Fibroblast of skin of left biceps (primary cell): Measurements from ENCODE around the gene MCIDAS.

Experiments used
- DNase-seq, 2 experiments: peaks; one replicate each; pipeline ENCODE4 v3.0.0-alpha.2; 2013; ENCODE audit warnings: low read depth in 2 of 2

MCIDAS gene

DNA sequence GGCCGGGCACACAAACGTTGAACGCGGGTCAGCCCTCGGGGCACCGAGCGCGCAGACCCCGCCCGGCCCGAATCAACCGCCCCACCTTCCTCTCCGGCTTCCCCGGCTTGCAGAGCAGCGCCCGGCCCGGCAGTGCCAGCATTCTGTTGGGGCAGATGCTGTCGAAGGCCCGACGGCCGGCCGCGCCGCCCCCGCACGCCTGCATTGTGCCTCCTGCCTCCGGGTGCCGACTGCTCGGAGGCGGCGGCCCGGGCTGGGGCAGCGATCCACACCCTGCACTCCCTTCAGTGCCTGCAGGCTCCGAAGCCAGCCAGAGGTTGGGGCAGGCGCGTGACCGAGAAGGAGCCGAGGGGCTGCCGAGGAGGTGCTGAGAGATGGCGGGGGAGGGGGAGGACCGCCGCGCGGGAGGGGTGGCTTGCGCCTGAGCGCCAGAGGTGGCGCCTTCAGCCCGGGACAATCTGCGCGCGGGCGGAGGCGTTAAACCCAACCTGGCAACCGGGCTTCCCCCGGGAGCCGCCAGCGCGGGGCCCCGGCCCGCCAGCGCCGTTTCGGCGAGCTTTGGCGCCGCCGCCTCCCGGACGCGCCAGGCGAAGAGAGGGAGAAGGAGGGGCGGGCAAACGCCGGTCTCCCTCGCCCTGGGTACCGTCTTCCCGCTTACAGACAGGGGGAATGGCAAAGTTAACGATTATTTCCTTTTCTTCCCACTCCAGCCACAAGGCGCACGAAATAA, at the start of gene MCIDAS:
Gene MCIDAS, minus strand, starts transcription at position 382 of the 730 bp plus-strand sequence. Its CDS starts 177 bp downstream, at position 205.
- DNase-seq = no peak

DNA sequence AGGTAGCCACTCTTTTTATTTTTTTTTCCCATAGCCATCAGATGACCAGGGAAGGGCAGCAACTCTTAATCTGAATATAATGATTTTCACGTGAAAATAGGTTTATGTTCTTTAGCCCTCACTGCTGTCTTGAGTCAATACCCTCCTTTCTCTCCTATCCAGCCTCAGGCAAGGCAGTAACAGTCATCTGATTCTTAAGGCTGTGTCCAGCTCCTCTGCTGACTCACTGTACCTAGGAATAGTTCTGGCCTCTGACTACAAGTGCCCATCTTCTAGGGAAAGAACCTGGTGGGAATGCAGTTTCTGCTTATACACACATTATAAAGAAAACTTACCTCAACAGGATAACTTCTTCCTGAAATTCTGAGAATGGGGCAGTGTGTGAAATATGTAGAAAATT, 49.7 kb upstream of the MCIDAS start:
- no peak for DNase-seq

- DNase-seq = no peak
These were observed 31.2 kb upstream of the MCIDAS start for GRCh38 chr5:55258339-55258738.

DNA sequence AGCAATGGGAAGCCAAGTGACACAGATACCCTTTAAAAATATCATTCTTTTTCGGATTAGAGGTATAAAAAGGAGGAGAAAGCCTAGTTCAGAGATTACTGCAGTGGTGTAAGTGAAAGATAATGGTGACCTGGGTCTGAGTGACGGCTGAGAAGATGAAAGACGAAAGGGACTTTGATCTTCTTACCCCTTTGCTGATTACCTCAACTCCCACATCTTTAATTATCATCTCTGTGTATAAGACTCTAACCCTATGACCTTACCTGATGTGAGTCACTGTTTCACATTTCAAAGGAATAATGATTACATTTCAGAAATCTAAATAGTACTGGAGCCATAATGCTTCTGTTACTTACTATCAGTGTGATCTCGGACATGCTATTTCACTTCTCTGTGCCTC, 27.7 kb upstream of the MCIDAS start:
- no peak for DNase-seq

GRCh38 chr5:55250064-55250463, 22.9 kb upstream of the MCIDAS start:
- DNase-seq = no peak

GRCh38 chr5:55241746-55242145, 14.6 kb upstream of the MCIDAS start:
- no peak for DNase-seq

- DNase-seq = no peak
These were observed 9.7 kb upstream of the MCIDAS start for GRCh38 chr5:55236800-55237199.

DNA sequence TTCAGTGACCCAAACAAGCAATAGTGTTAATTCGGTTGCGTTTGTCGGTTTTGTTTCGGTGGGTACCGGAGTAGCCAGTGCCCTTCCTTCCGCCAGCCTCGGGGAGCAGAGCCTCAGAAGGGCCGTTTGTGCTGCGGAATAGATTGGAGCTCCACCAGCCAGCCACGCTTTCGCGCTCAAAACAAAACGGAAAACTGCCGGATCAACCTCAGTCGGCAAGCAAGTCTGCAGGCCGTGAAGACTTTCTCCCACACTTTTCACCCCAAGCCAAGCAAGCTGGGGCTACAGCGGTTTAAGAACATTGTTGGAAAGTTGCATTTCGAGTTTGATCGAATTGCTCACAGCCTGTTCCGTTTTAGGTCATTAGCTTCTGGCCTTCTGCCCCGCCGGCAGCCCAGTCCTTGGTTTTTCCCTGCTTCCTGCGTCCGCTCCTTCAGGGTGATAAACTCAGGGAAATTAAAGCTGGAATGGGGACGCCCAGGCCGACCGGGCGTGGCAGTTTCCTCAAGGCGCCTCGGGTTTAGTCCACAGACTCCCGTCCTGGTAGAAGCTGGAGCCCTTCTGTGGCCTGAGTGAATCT, 7.1 kb upstream of the MCIDAS start:
- DNase-seq = no peak

GRCh38 chr5:55232985-55233928, 6.1 kb upstream of the MCIDAS start, which contains the start of gene CCNO:
TSS of gene CCNO (minus strand) at chr5:55233608. CDS start at chr5:55233523, 85 bp downstream.
- DNase-seq = peak; percentile 9 to 13

- DNase-seq = no peak
These were observed 5.3 kb upstream of the MCIDAS start for GRCh38 chr5:55232271-55232984.

DNA sequence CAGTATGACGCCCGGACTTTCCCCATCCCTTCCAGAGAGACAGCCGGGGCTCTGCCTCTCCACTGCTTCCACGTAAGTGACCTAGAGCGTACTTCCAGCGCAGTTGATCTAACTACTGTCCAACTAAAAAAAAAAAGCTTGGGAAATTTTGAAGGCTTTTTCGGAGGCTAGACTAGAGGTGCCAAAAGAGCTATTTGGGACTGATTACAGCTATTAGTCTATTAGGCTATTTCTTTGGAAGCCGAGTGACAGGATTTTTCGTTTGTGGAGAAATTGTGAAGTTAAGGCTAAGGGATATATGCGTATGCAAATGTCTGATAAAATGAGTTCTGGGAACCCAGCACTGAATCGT, 4.8 kb upstream of the MCIDAS start:
- no peak for DNase-seq

- DNase-seq = no peak
These were observed 4.2 kb upstream of the MCIDAS start for GRCh38 chr5:55231029-55231918.

GRCh38 chr5:55230086-55230629, 3.0 kb upstream of the MCIDAS start:
- no peak for DNase-seq

- DNase-seq = no peak
These were observed 732 bp upstream of the MCIDAS start for GRCh38 chr5:55227664-55228430.

GRCh38 chr5:55226027-55226933, 835 bp downstream of the MCIDAS start:
- no peak for DNase-seq

- DNase-seq = no peak
These were observed 1.8 kb downstream of the MCIDAS start for GRCh38 chr5:55225346-55225745.

- no peak for DNase-seq
These were observed 3.3 kb downstream of the MCIDAS start for GRCh38 chr5:55223812-55224240.

DNA sequence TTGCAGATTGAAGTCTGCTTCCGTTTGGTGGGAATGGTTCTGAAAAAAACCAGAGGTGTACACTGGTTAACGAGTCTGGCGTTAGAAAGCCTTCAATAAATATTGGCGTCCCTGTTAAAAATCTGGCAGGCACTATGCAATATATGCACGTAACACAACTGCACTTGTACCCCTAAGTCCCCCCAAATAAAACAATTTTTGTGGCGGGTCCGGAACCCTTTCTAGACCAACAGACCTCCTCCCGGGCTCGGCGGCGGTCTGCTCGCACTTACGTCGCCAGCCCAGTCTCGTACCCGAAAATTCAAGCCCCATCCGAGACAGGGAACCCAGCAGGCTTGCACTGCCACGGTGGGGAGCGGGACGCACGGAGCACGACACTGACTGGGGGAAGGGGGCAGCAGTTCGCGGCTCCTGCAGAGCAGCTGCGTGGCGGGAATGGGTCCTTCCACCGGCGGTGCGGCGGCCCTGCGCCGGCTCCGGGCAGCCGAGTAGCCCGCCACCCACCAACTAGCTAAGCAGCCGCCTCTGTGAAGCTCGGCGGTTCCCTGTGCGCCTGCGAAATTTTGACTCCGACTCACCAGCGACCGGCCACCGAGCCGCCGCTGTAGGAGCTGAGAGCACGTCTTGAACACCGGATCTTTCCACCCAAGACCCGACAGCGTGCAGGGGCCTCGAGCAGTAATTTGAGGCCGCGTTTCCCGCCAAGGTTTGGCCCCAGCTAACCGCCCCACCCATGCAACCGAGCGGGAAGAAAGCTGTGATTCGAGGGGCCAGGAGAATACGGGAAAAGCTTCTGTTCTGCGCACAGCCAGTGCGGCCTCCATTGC, 3.9 kb downstream of the MCIDAS start:
- no peak for DNase-seq
